DLD1 (cell line): ENCODE results near the gene TUBGCP2.

ENCODE experiments used
- in situ Hi-C: cut with HindIII; loops from 2 replicates; pipeline ENCODE4 v1.10.0; 2017; ENCODE audit warnings: low sequenced_read_pairs

The TUBGCP2 gene

DNA sequence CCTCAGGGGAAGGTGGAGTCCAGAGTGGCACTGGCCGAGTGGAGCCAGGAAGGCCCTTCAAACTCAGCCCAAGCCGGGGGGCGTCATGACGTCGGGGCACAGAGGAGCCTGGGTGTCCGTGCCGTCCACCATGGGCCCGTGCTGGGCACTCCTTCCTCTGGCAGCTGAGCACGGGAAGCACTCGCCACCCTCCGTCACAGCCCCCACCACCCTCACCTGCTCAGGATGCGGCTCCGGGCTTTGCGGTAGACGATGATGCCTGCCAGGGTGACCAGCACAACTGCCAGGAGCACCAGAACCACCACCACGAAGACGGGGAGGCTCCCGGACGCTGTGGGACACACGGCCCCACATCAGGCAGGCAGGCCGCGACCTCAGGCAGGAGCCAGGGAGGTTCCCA is 40.1 kb downstream of the TUBGCP2 start:
- in situ Hi-C loops: loop anchor here (25.0 kb wide), 1 partner anchor 106 kb away; the partner anchor contains the start of gene KNDC1

GRCh38 chr10:133267829-133268228 is 40.8 kb downstream of the TUBGCP2 start:
- in situ Hi-C loops: loop anchor here (25.0 kb wide), 1 partner anchor 106 kb away; the partner anchor contains the start of gene KNDC1

DNA sequence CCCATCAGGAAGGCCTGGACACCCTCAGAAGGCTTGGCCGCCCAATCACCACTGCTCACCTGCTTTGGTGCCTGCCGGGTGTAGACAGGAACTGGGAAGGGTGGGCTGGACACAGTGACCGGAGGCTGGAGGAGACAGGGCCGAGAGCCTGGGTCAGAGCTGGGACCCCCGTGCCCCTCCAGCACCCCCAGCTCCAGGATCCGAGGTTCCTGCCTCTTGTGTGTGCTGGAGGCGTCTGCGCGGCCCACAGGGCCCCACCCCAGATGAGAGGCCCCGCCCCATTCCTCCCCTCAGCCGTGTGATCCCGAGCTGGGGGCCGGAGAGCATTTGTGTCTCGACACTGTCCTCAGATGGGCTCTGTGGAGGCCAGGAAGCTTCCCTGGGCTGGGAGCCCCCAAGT is 41.4 kb downstream of the TUBGCP2 start:
- in situ Hi-C loops: loop anchor here (25.0 kb wide), 1 partner anchor 105 kb away; the partner anchor contains the start of gene KNDC1

DNA sequence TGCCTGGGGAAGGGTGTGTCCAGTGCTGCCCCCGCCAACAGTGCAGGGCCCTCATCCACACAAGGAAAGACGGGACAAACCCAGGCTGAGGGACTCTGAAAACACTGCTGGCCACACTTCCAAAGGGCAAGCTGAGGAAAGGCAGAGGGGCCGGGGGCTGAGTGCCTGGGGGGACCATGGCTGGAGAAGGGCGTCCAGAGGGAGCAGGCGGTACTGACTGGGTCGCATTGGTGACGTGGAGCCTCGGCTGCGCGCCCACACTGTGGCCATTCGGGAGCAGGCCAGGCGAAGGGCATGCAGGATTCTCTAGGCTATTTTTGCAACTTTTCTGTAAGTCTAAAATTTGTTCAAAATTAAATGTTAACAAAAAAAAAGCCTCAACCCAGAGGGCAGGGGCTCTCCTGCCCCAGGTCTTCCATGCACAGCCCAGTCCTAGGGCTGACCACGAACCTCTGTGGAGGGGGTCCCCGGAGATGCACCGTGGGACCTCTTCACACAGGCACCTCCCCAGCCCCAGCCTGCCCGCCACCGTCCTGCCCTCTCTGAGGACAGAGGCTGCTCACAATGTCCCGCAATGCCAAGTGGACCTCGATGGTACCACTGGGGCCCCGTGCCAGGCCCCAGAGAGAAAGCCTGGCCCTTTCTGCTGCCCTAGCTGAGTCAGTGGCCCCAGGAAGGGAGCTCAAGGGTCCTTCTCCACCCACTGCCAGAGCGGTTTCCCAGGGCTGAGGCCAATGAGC is 42.4 kb downstream of the TUBGCP2 start:
- in situ Hi-C loops: loop anchor here (25.0 kb wide), 1 partner anchor 104 kb away; the partner anchor contains the start of gene KNDC1

- in situ Hi-C loops: loop anchor here (25.0 kb wide), 1 partner anchor 103 kb away; the partner anchor contains the start of gene KNDC1
Observed at GRCh38 chr10:133265052-133265451, 43.6 kb downstream of the TUBGCP2 start.

DNA sequence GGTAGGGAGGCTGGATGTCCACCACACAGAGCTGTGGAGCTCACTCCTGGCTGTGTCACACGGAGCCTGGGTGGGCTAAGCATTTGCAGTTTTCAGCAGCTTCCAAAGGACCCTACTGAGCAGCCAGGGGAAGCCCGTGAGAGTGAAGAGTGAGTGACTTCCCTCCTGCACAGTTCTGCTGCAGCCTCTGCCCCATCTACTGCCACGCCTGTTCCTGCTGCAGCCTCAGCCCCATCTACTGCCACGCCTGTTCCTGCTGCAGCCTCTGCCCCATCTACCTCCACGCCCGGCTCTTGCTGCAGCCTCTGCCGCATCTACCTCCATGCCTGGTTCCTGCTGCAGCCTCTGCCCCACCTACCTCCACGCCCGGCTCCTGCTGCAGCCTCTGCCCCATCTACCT is 44.2 kb downstream of the TUBGCP2 start:
- in situ Hi-C loops: loop anchor here (25.0 kb wide), 1 partner anchor 102 kb away; the partner anchor contains the start of gene KNDC1

GRCh38 chr10:133263674-133264073 is 45.0 kb downstream of the TUBGCP2 start:
- in situ Hi-C loops: loop anchor here (25.0 kb wide), 1 partner anchor 101 kb away; the partner anchor contains the start of gene KNDC1

DNA sequence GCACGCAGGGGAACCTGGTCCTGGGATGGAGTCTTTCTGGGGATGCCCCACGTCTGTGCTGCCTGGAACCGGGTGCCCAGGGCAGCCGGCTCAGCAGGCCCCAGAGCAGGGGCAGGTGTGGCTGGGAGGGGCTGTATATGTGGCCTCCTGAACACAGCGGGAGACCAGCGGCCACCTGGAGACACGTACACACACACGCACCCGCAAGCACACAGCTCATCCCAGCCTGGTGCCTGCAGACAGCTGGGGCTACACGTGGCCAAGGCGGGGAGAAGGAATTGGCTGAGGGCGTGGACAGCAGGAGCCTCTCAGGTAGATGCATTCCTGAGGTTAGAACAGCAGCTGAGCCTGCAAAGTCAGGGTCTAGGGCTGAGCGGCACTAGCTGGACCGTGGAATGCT is 46.0 kb downstream of the TUBGCP2 start:
- in situ Hi-C loops: loop anchor here (25.0 kb wide), 1 partner anchor 100 kb away; the partner anchor contains the start of gene KNDC1

- in situ Hi-C loops: loop anchor here (25.0 kb wide), 1 partner anchor 100 kb away; the partner anchor contains the start of gene KNDC1
Observed at GRCh38 chr10:133261726-133262325, 46.8 kb downstream of the TUBGCP2 start.

- in situ Hi-C loops: loop anchor here (25.0 kb wide), 1 partner anchor 99 kb away; the partner anchor contains the start of gene KNDC1
Observed at GRCh38 chr10:133260895-133261725, 47.6 kb downstream of the TUBGCP2 start.

GRCh38 chr10:133259602-133259989 is 49.1 kb downstream of the TUBGCP2 start:
- in situ Hi-C loops: loop anchor here (25.0 kb wide), 1 partner anchor 97 kb away; the partner anchor contains the start of gene KNDC1

GRCh38 chr10:133258818-133259601 is 49.7 kb downstream of the TUBGCP2 start:
- in situ Hi-C loops: loop anchor here (25.0 kb wide), 1 partner anchor 97 kb away; the partner anchor contains the start of gene KNDC1

DNA sequence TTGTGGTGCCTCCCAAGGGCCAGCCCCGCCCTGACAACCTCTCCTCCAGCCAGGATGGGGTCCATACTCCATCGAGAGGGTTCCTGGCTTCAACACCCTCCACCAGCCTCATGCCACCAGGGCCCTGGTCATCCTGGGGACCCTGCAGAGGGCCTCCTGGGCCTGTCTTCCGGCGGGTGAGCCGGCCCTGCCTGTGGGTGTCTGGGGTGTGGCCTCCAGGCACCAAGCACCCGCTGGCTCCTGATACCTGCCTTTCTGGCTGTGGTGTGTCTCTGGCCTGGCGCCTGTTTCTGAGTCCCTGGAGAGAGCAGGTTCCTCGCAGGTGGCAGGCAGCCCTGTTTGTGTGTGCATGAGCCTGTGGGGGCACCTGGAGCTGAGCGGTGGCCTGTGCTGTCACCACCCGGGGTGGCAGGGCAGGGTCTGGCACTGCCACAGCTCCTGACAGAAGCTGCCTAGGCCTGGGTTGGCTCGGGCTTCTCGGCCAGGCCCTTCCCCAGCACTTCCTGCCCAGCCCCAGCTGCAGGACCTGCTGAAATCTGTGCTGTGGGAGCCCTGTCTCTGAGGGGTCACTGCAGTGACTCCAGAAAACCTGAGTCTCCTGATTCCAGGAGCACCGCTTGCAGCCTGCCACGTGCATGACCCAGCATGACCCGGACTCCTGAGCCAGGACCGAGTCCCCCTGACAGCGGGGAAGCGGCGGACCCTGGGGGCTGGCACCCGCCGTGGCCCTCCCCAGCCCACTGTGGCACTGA is 50.4 kb downstream of the TUBGCP2 start:
- in situ Hi-C loops: loop anchor here (25.0 kb wide), 1 partner anchor 96 kb away; the partner anchor contains the start of gene KNDC1

DNA sequence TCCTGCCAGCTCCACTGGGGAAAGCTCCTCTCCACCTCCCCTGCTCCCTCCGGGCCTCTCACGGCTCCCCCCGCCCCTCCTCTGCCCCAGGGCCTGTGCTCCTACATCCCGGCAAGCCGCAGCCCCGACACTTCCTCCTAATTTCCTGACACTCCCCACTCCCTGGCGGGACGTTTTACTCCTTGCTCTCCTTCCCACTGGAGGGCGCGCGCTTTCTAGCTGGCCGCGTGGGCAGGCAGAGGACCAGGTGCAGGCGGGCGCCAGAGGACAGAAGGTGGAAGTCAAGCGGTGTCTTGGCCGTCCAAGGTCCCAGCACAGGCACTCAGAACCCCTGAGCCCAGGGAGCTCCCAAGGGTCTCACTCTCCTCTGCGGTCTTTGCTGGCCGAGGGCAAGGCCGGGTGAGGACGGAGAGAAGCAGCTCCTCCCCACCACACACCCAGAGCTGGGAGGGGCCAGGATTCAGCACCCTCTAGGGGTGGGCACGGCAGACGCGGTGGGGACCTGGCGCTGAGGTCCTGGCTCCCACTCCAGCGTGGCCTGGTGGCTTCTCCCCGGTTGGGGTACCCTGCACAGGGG is 51.1 kb downstream of the TUBGCP2 start:
- in situ Hi-C loops: loop anchor here (25.0 kb wide), 1 partner anchor 95 kb away; the partner anchor contains the start of gene KNDC1

GRCh38 chr10:133255323-133255722 is 53.3 kb downstream of the TUBGCP2 start:
- in situ Hi-C loops: loop anchor here (25.0 kb wide), 1 partner anchor 93 kb away; the partner anchor contains the start of gene KNDC1

DNA sequence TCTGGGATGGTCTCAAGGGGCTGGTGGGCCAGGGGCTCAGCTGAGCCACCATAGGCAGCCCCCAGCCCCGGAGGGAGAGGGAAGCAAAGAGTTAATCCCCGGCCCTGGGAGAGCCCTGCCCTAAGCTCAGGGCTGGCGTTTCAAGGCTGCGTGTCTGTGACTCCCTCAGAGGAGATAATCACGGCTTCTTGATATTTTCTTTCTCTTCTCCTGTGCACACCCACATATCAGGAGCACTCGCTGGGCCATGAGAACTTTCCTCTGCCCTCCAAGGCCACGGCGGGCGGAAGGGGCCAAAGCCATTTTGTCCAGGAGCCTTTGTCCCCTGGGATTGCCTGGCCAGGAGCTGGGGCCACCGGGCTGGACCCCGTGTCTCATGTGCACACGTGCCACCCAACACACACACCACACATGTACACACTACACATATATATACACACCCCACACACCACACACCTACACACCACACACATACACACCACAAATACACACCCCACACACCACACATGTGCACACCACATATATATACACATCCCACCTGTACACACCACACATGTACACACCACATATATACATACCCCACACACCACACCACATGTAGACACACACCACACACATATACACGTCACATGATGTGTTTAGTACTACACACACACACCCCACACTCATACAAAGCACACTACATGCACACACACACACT is 54.1 kb downstream of the TUBGCP2 start:
- in situ Hi-C loops: loop anchor here (25.0 kb wide), 1 partner anchor 92 kb away; the partner anchor contains the start of gene KNDC1

GRCh38 chr10:133253361-133253955 is 55.2 kb downstream of the TUBGCP2 start:
- in situ Hi-C loops: loop anchor here (25.0 kb wide), 1 partner anchor 91 kb away; the partner anchor contains the start of gene KNDC1
